Measurements from ENCODE around the gene MACROD2. TPM values are rescaled to one million over a fixed set of nuclear protein-coding genes. Genes with fewer than 3 reads are reported as not detected.

Gene MACROD2
- total RNA-seq, 1 donor from 2014 or later: 6.4 TPM

GRCh38 chr20:15166744-15167143 is 1171.4 kb downstream of the MACROD2 start:
- Mint-ChIP-seq H3K27me3 (ENCODE audit: low read depth) (no peaks in the 10 kb centered on the region), H3K9me3 (peaks cover 9% of the 10 kb centered on the region), H3K4me1 (peaks cover 6% of the 10 kb centered on the region), H3K4me3 (no peak overlapping the region), H3K36me3 (ENCODE audit: low read depth) (no peaks in the 10 kb centered on the region), H3K27ac (ENCODE audit: unreplicated experiment) (no peak overlapping the region)
- no peak for DNase-seq (ENCODE audit: low read depth, low spot score)
- no peak for TF ChIP-seq CTCF (conservative IDR thresholded peaks at IDR 0.05)

- H3K27me3 Mint-ChIP-seq (ENCODE audit: low read depth): no peaks in the 10 kb centered on the region
- H3K4me1 Mint-ChIP-seq: peaks cover 6% of the 10 kb centered on the region
- DNase-seq (ENCODE audit: low read depth, low spot score): no peak
- no peaks in the 10 kb centered on the region for H3K36me3 Mint-ChIP-seq (ENCODE audit: low read depth)
- TF ChIP-seq CTCF (conservative IDR thresholded peaks at IDR 0.05): no peak
- peaks cover 6% of the 10 kb centered on the region for H3K9me3 Mint-ChIP-seq
- H3K4me3 Mint-ChIP-seq: no peak overlapping the region
- H3K27ac Mint-ChIP-seq (ENCODE audit: unreplicated experiment): no peak overlapping the region
Measured at GRCh38 chr20:15171016-15171415, 1175.7 kb downstream of the MACROD2 start.

GRCh38 chr20:15176929-15177328 is 1181.6 kb downstream of the MACROD2 start:
- Mint-ChIP-seq H3K4me3 (no peak overlapping the region), H3K27ac (ENCODE audit: unreplicated experiment) (no peak overlapping the region), H3K9me3 (no peaks in the 10 kb centered on the region), H3K36me3 (ENCODE audit: low read depth) (no peaks in the 10 kb centered on the region), H3K4me1 (no peaks in the 10 kb centered on the region), H3K27me3 (ENCODE audit: low read depth) (no peaks in the 10 kb centered on the region)
- DNase-seq (ENCODE audit: low read depth, low spot score): no peak
- TF ChIP-seq CTCF (conservative IDR thresholded peaks at IDR 0.05): no peak

GRCh38 chr20:15178581-15178980 is 1183.3 kb downstream of the MACROD2 start:
- no peak overlapping the region for H3K4me3 Mint-ChIP-seq
- no peak for DNase-seq (ENCODE audit: low read depth, low spot score)
- H3K27me3 Mint-ChIP-seq (ENCODE audit: low read depth): no peaks in the 10 kb centered on the region
- no peaks in the 10 kb centered on the region for H3K9me3 Mint-ChIP-seq
- no peaks in the 10 kb centered on the region for H3K4me1 Mint-ChIP-seq
- H3K27ac Mint-ChIP-seq (ENCODE audit: unreplicated experiment): no peak overlapping the region
- no peaks in the 10 kb centered on the region for H3K36me3 Mint-ChIP-seq (ENCODE audit: low read depth)
- no peak for TF ChIP-seq CTCF (conservative IDR thresholded peaks at IDR 0.05)

DNA sequence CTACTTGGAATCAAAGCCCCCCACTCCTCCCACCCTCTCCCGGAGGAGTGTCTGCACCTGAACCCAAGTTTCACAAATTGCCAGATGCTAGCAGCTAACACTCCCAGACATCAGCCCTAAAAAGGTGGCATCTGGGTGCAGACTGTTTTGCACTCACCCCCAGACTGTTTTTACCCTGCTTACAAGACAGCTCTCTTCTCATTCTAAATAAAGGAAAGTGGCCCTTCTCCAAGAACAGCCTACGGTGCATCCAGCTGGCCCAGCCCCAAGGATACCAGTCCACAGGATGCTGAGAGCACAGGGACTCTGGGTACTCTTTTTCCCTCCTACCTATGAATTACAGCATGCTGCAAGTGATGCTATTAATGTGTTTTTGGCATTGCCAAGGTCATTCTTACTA is 1184.1 kb downstream of the MACROD2 start:
- Mint-ChIP-seq H3K36me3 (ENCODE audit: low read depth) (no peaks in the 10 kb centered on the region), H3K27ac (ENCODE audit: unreplicated experiment) (no peak overlapping the region), H3K27me3 (ENCODE audit: low read depth) (no peaks in the 10 kb centered on the region), H3K4me3 (no peak overlapping the region), H3K9me3 (no peaks in the 10 kb centered on the region), H3K4me1 (no peaks in the 10 kb centered on the region)
- DNase-seq (ENCODE audit: low read depth, low spot score): no peak
- TF ChIP-seq CTCF (conservative IDR thresholded peaks at IDR 0.05): no peak

- Mint-ChIP-seq H3K4me3 (no peak overlapping the region), H3K9me3 (no peaks in the 10 kb centered on the region), H3K27me3 (ENCODE audit: low read depth) (no peaks in the 10 kb centered on the region), H3K36me3 (ENCODE audit: low read depth) (no peaks in the 10 kb centered on the region), H3K27ac (ENCODE audit: unreplicated experiment) (no peak overlapping the region), H3K4me1 (no peaks in the 10 kb centered on the region)
- DNase-seq (ENCODE audit: low read depth, low spot score): no peak
- no peak for TF ChIP-seq CTCF (conservative IDR thresholded peaks at IDR 0.05)
Measured at GRCh38 chr20:15179781-15180180, 1184.5 kb downstream of the MACROD2 start.

Measured in neural crest cell (in vitro differentiated cells).